Heart left ventricle (tissue), 13 donors: ENCODE results near the gene DYRK2.

Experiments
- CTCF ChIP-seq, 12 donors: fragments of 200-600 bp; sonication (generic) in 4 of 12; IDR thresholded peaks; one replicate each; pipeline versions ENCODE4 v1.5.0 to v1.8.0; 2018 to 2022; ENCODE audit warnings: antibody characterized with exemption in 12 of 12, mild to moderate bottlenecking in 5 of 12
- POLR2A ChIP-seq, 2 donors: fragments of 450-650 bp; IDR thresholded peaks; one replicate each; pipeline ENCODE4 v1.6.1; 2017; ENCODE audit warnings: antibody characterized with exemption in 2 of 2, mild to moderate bottlenecking in 2 of 2, moderate library complexity in 2 of 2
- donor health status: ischemic (EF 13 %, LVEDD 7.1; RV severe dilation, severe dysfunction).
- donor health status: DM: no; HTN: yes; CAD: no.
- donor health status: DM: no; HTN: no; CAD: no.
- donor health status: ischemic (EF 25% LVEDD 6.9; RV normal size, moderate dysfunction).
- donor health status: ischemic (EF 25% LVEDD 5.7; RV mildly dilated, moderate dysfunction).
- donor health status: ischemic (EF 35%, LVEDD 5.7; RV mildly dilated, moderate dysfunction).
- donor health status: nonischemic (EF 11% LVEDD 7.7; RV severe dilation, severe dysfunction).
- donor health status: DM: yes; HTN: yes; CAD: no.
- donor health status: PGD.
- donor health status: ischemic (EF 29% LVEDD 5.4; RV normal size, mild dysfunction).
- donor health status: nonischemic (EF 23%, LVEDD 6.1; RV moderate dilation, normal function).

- TF ChIP-seq CTCF (IDR thresholded peaks at IDR 0.05) (no peak), POLR2A (IDR thresholded peaks at IDR 0.05) (no peak)
These were observed 48.9 kb downstream of the DYRK2 start for GRCh38 chr12:67697443-67697842.
